Immature natural killer cell (primary cell): ENCODE results near the gene SOX1. TPM values are rescaled to one million over a fixed set of nuclear protein-coding genes. Genes with fewer than 3 reads are reported as not detected.

Experiments used
- DNase-seq, 3 donors: peaks; one replicate each; pipeline ENCODE4 v3.0.0; 2022; ENCODE audit warnings: mixed read lengths in 1 of 3
- H3K27ac Mint-ChIP-seq, 6 donors: one replicate each; pipeline ENCODE4 v1.8.0; 2020; ENCODE audit warnings: mixed read lengths in 6 of 6, mild to moderate bottlenecking in 5 of 6, inconsistent platforms in 4 of 6, moderate library complexity in 3 of 6
- H3K27me3 Mint-ChIP-seq, 3 donors: one replicate each; pipeline ENCODE4 v1.8.0; 2020 to 2021; ENCODE audit warnings: low read depth in 3 of 3, mild to moderate bottlenecking in 3 of 3, mixed read lengths in 3 of 3, moderate library complexity in 3 of 3, inconsistent platforms in 1 of 3
- H3K36me3 Mint-ChIP-seq, 3 donors: one replicate each; pipeline ENCODE4 v1.8.0; 2020; ENCODE audit warnings: mixed read lengths in 3 of 3, inconsistent platforms in 2 of 3, mild to moderate bottlenecking in 2 of 3
- H3K4me1 Mint-ChIP-seq, 2 donors: one replicate each; pipeline ENCODE4 v1.8.0; 2020; ENCODE audit warnings: inconsistent platforms in 2 of 2, mild to moderate bottlenecking in 2 of 2, mixed read lengths in 2 of 2, moderate library complexity in 1 of 2
- H3K4me3 Mint-ChIP-seq, 5 donors: one replicate each; pipeline ENCODE4 v1.8.0; 2020; ENCODE audit warnings: mild to moderate bottlenecking in 5 of 5, mixed read lengths in 5 of 5, inconsistent platforms in 3 of 5, moderate library complexity in 3 of 5
- H3K9me3 Mint-ChIP-seq, 6 donors: one replicate each; pipeline ENCODE4 v1.8.0; 2020; ENCODE audit warnings: mild to moderate bottlenecking in 6 of 6, mixed read lengths in 6 of 6, inconsistent platforms in 4 of 6, moderate library complexity in 3 of 6
- polyA plus RNA-seq, 3 donors: library from polyadenylated mRNA; unstranded; fragments of 300-500 nt; fragmentation: Illumina TruSeq; gene quantifications; one replicate each; pipeline ENCODE4 v1.2.3, GENCODE V29; 2021

SOX1 gene
- polyA plus RNA-seq, 3 donors from 2014 or later: not detected

- Mint-ChIP-seq H3K4me1 (no peaks in the 10 kb centered on the region), H3K27ac (no peak overlapping the region), H3K27me3 (peaks cover 14 to 20% (median 15%) of the 10 kb centered on the region in 3 donors), H3K36me3 (peaks cover 0 to 4% (median 0%) of the 10 kb centered on the region in 3 donors), H3K9me3 (peaks cover 0 to 2% (median 0%) of the 10 kb centered on the region in 6 donors), H3K4me3 (no peak overlapping the region)
- DNase-seq: no peak
These were observed 40.3 kb downstream of the SOX1 start for GRCh38 chr13:112107289-112107688.

- Mint-ChIP-seq H3K27ac (no peak overlapping the region), H3K36me3 (peaks cover 0 to 4% (median 0%) of the 10 kb centered on the region in 3 donors), H3K4me3 (no peak overlapping the region), H3K9me3 (peaks cover 0 to 2% (median 0%) of the 10 kb centered on the region in 6 donors), H3K4me1 (peaks cover 0 to 9% of the 10 kb centered on the region in 2 donors), H3K27me3 (peaks cover 11 to 20% (median 17%) of the 10 kb centered on the region in 3 donors)
- no peak for DNase-seq
These were observed 43.5 kb downstream of the SOX1 start for GRCh38 chr13:112110479-112110878.

- Mint-ChIP-seq H3K4me3 (no peak overlapping the region), H3K36me3 (peaks cover 0 to 4% (median 0%) of the 10 kb centered on the region in 3 donors)
These were observed 44.4 kb downstream of the SOX1 start for GRCh38 chr13:112111239-112111857.

GRCh38 chr13:112112534-112113276, 45.8 kb downstream of the SOX1 start:
- H3K4me1 Mint-ChIP-seq: peaks cover 0 to 9% of the 10 kb centered on the region in 2 donors
- no peak overlapping the region for H3K4me3 Mint-ChIP-seq
- H3K9me3 Mint-ChIP-seq: peaks cover 0 to 2% (median 0%) of the 10 kb centered on the region in 6 donors
- peaks cover 0 to 4% (median 0%) of the 10 kb centered on the region in 3 donors for H3K36me3 Mint-ChIP-seq
- DNase-seq: no peak
- H3K27ac Mint-ChIP-seq: no peak overlapping the region
- peaks cover 9 to 13% (median 11%) of the 10 kb centered on the region in 3 donors for H3K27me3 Mint-ChIP-seq

More at GRCh38 chr13:112111239-112111857, 44.4 kb downstream of the SOX1 start:
- no peak overlapping the region for H3K27ac Mint-ChIP-seq
- peaks cover 0 to 2% (median 0%) of the 10 kb centered on the region in 6 donors for H3K9me3 Mint-ChIP-seq
- peaks cover 11 to 19% (median 16%) of the 10 kb centered on the region in 3 donors for H3K27me3 Mint-ChIP-seq
- peaks cover 0 to 9% of the 10 kb centered on the region in 2 donors for H3K4me1 Mint-ChIP-seq
- DNase-seq: no peak

GRCh38 chr13:112113348-112113747, 46.4 kb downstream of the SOX1 start:
- no peak for DNase-seq
- Mint-ChIP-seq H3K27me3 (peaks cover 6 to 13% (median 11%) of the 10 kb centered on the region in 3 donors), H3K4me3 (no peak overlapping the region), H3K4me1 (peaks cover 0 to 9% of the 10 kb centered on the region in 2 donors), H3K27ac (no peak overlapping the region), H3K36me3 (peaks cover 0 to 4% (median 0%) of the 10 kb centered on the region in 3 donors), H3K9me3 (peaks cover 0 to 2% (median 0%) of the 10 kb centered on the region in 6 donors)

- DNase-seq: no peak
- Mint-ChIP-seq H3K4me1 (peaks cover 0 to 9% of the 10 kb centered on the region in 2 donors), H3K4me3 (no peak overlapping the region), H3K27ac (no peak overlapping the region), H3K27me3 (peaks cover 6 to 10% (median 7%) of the 10 kb centered on the region in 3 donors), H3K9me3 (no peaks in the 10 kb centered on the region), H3K36me3 (no peaks in the 10 kb centered on the region)
These were observed 46.9 kb downstream of the SOX1 start for GRCh38 chr13:112113851-112114250.

- Mint-ChIP-seq H3K27ac (no peak overlapping the region), H3K27me3 (peaks cover 6 to 10% (median 7%) of the 10 kb centered on the region in 3 donors), H3K9me3 (no peaks in the 10 kb centered on the region), H3K4me3 (no peak overlapping the region), H3K4me1 (peaks cover 0 to 9% of the 10 kb centered on the region in 2 donors), H3K36me3 (no peaks in the 10 kb centered on the region)
- no peak for DNase-seq
These were observed 47.4 kb downstream of the SOX1 start for GRCh38 chr13:112114391-112114790.

GRCh38 chr13:112115403-112116091, 48.6 kb downstream of the SOX1 start:
- H3K4me3 Mint-ChIP-seq: no peak overlapping the region
- H3K9me3 Mint-ChIP-seq: peaks cover 0 to 1% (median 0%) of the 10 kb centered on the region in 6 donors
- DNase-seq: no peak
- peaks cover 0 to 9% of the 10 kb centered on the region in 2 donors for H3K4me1 Mint-ChIP-seq
- H3K27me3 Mint-ChIP-seq: peaks cover 7 to 8% (median 7%) of the 10 kb centered on the region in 3 donors
- no peak overlapping the region for H3K27ac Mint-ChIP-seq
- H3K36me3 Mint-ChIP-seq: no peaks in the 10 kb centered on the region

- no peak for DNase-seq
- H3K36me3 Mint-ChIP-seq: no peaks in the 10 kb centered on the region
- peaks cover 0 to 9% of the 10 kb centered on the region in 2 donors for H3K4me1 Mint-ChIP-seq
- no peak overlapping the region for H3K4me3 Mint-ChIP-seq
- H3K9me3 Mint-ChIP-seq: peaks cover 0 to 1% (median 0%) of the 10 kb centered on the region in 6 donors
- H3K27me3 Mint-ChIP-seq: peaks cover 2 to 7% (median 4%) of the 10 kb centered on the region in 3 donors
- no peak overlapping the region for H3K27ac Mint-ChIP-seq
These were observed 49.4 kb downstream of the SOX1 start for GRCh38 chr13:112116187-112116950.

- Mint-ChIP-seq H3K4me3 (no peak overlapping the region), H3K36me3 (no peaks in the 10 kb centered on the region), H3K4me1 (peaks cover 0 to 9% of the 10 kb centered on the region in 2 donors), H3K9me3 (peaks cover 0 to 1% (median 0%) of the 10 kb centered on the region in 6 donors), H3K27me3 (peaks cover 2 to 5% (median 4%) of the 10 kb centered on the region in 3 donors), H3K27ac (no peak overlapping the region)
- no peak for DNase-seq
These were observed 50.5 kb downstream of the SOX1 start for GRCh38 chr13:112117258-112117954.

- Mint-ChIP-seq H3K27me3 (peaks cover 2 to 5% (median 4%) of the 10 kb centered on the region in 3 donors), H3K4me1 (peaks cover 0 to 9% of the 10 kb centered on the region in 2 donors), H3K36me3 (no peaks in the 10 kb centered on the region), H3K9me3 (peaks cover 0 to 1% (median 0%) of the 10 kb centered on the region in 6 donors), H3K27ac (no peak overlapping the region), H3K4me3 (no peak overlapping the region)
- no peak for DNase-seq
These were observed 51.0 kb downstream of the SOX1 start for GRCh38 chr13:112117955-112118302.

- Mint-ChIP-seq H3K4me3 (no peak overlapping the region), H3K36me3 (no peaks in the 10 kb centered on the region), H3K4me1 (peaks cover 0 to 9% of the 10 kb centered on the region in 2 donors), H3K9me3 (peaks cover 0 to 1% (median 0%) of the 10 kb centered on the region in 6 donors), H3K27me3 (peaks cover 2 to 5% (median 2%) of the 10 kb centered on the region in 3 donors), H3K27ac (no peak overlapping the region)
- DNase-seq: no peak
These were observed 51.6 kb downstream of the SOX1 start for GRCh38 chr13:112118451-112119064.
